Esophagus muscularis mucosa (tissue), 4 donors: Measurements from ENCODE around the gene MYLK. TPM values are rescaled to one million over a fixed set of nuclear protein-coding genes. Genes with fewer than 3 reads are reported as not detected.
A peak's percentile ranks its signal among the peaks of the same experiment; 100 is the strongest.

Source experiments
- DNase-seq: peaks from one replicate; pipeline ENCODE4 v3.0.0-alpha.2; 2017; ENCODE audit errors: extremely low spot score
- H3K27ac ChIP-seq, 4 donors: fragments of 200-600 bp; sonication (generic); replicated peaks in 1 of 4; 1 replicate in 3 of 4; 2 replicates in 1 of 4; pipeline ENCODE4 v1.5.1; 2016 to 2019; ENCODE audit warnings: mild to moderate bottlenecking in 1 of 4
- H3K27me3 ChIP-seq, 4 donors: fragments of 200-600 bp; sonication (generic); one replicate each; pipeline versions ENCODE4 v1.5.1 to v1.6.0; 2016 to 2019
- H3K36me3 ChIP-seq, 4 donors: fragments of 200-600 bp; sonication (generic); one replicate each; pipeline ENCODE4 v1.5.1; 2016 to 2019
- H3K4me1 ChIP-seq, 4 donors: fragments of 200-600 bp; sonication (generic); one replicate each; pipeline ENCODE4 v1.5.1; 2016 to 2019
- H3K4me3 ChIP-seq, 4 donors: fragments of 200-600 bp; sonication (generic); 1 replicate in 2 of 4; 2 replicates in 2 of 4; pipeline ENCODE4 v1.5.1; 2016 to 2019; ENCODE audit warnings: mild to moderate bottlenecking in 4 of 4, moderate library complexity in 1 of 4
- H3K9me3 ChIP-seq, 4 donors: fragments of 200-600 bp; sonication (generic); 1 replicate in 3 of 4; 2 replicates in 1 of 4; pipeline ENCODE4 v1.5.1; 2016 to 2019
- CTCF ChIP-seq, 3 experiments: fragments of 200-600 bp in 2 of 3; fragments of 450-650 bp in 1 of 3; sonication (generic) in 2 of 3; IDR thresholded peaks; one replicate each; pipeline ENCODE4 v1.5.1; 2017 to 2019; ENCODE audit warnings: antibody characterized with exemption in 3 of 3, mild to moderate bottlenecking in 2 of 3, moderate library complexity in 1 of 3
- EP300 ChIP-seq: sonication (generic); formaldehyde crosslinking; IDR thresholded peaks from one replicate; pipeline ENCODE4 v1.6.1; 2017; ENCODE audit warnings: antibody characterized with exemption
- POLR2A ChIP-seq: fragments of 450-650 bp; IDR thresholded peaks from one replicate; pipeline ENCODE4 v1.6.1; 2017; ENCODE audit warnings: antibody characterized with exemption, moderate library complexity, mild to moderate bottlenecking, low read depth
- POLR2AphosphoS5 ChIP-seq, 2 donors: sonication (generic); formaldehyde crosslinking; IDR thresholded peaks; one replicate each; pipeline ENCODE4 v1.6.1; 2017; ENCODE audit warnings: antibody characterized with exemption in 2 of 2
- WGBS: methylation state at CpG from one replicate; pipeline ENCODE4 v1.1.5; 2018; 5-methylcytosine and 5-hydroxymethylcytosine counted together
- intact Hi-C: fragments of 100-400 bp; cut with DNase I; formaldehyde crosslinking; loops from one replicate; pipeline ENCODE4 v1.15.1; 2023
- total RNA-seq, 4 donors: library from RNA; depleted of rRNA; stranded (reverse); fragments of >200 nt; gene quantifications; one replicate each; pipeline versions ENCODE4 v1.1.0 to v1.2.1, GENCODE V29; 2016

Gene MYLK
- total RNA-seq, 4 donors from 2014 or later: 1,983 to 3,208 (median 2,554) TPM

GRCh38 chr3:123831420-123831819 is 52.7 kb downstream of the MYLK start:
- H3K4me1 ChIP-seq: peaks cover 0 to 16% (median 12%) of the 10 kb centered on the region in 4 donors
- H3K27ac ChIP-seq: peak overlapping the region in 3 of 4 donors; percentile 22 to 60 (median 41)
- intact Hi-C loops: no loop called here
- no peak for DNase-seq
- H3K4me3 ChIP-seq: no peak overlapping the region
- H3K9me3 ChIP-seq: peaks cover 0 to 21% (median 14%) of the 10 kb centered on the region in 4 donors
- no peaks in the 10 kb centered on the region for H3K36me3 ChIP-seq
- WGBS: 44% methylated on average over 5 of the region's 7 CpGs
- H3K27me3 ChIP-seq: no peaks in the 10 kb centered on the region
- TF ChIP-seq POLR2A: no peak
- no peak for TF ChIP-seq POLR2AphosphoS5 (IDR thresholded peaks at IDR 0.05)
- TF ChIP-seq CTCF (IDR thresholded peaks at IDR 0.05): no peak
- TF ChIP-seq EP300: no peak

- DNase-seq: peak; percentile 14
Measured at GRCh38 chr3:123821920-123822319, 62.2 kb downstream of the MYLK start.

GRCh38 chr3:123819949-123820348 is 64.2 kb downstream of the MYLK start:
- Histone ChIP-seq H3K27me3 (no peaks in the 10 kb centered on the region), H3K4me3 (no peak overlapping the region), H3K36me3 (no peaks in the 10 kb centered on the region), H3K27ac (no peak overlapping the region), H3K9me3 (no peaks in the 10 kb centered on the region), H3K4me1 (peaks cover 3 to 28% (median 21%) of the 10 kb centered on the region in 4 donors)
- no peak for TF ChIP-seq EP300
- no peak for TF ChIP-seq POLR2AphosphoS5 (IDR thresholded peaks at IDR 0.05)
- TF ChIP-seq CTCF (IDR thresholded peaks at IDR 0.05): no peak
- no peak for TF ChIP-seq POLR2A
- peak; percentile 39 for DNase-seq
- intact Hi-C loops: no loop called here
- 97% methylated on average over 1 of the region's 1 CpG for WGBS

More at GRCh38 chr3:123821920-123822319, 62.2 kb downstream of the MYLK start:
- H3K4me3 ChIP-seq: no peak overlapping the region
- no peak overlapping the region for H3K27ac ChIP-seq
- peaks cover 0 to 9% (median 4%) of the 10 kb centered on the region in 4 donors for H3K9me3 ChIP-seq
- peaks cover 3 to 19% (median 12%) of the 10 kb centered on the region in 4 donors for H3K4me1 ChIP-seq
- 75% methylated on average over 1 of the region's 1 CpG for WGBS
- intact Hi-C loops: no loop called here
- no peaks in the 10 kb centered on the region for H3K27me3 ChIP-seq
- TF ChIP-seq POLR2AphosphoS5 (IDR thresholded peaks at IDR 0.05) (no peak), CTCF (IDR thresholded peaks at IDR 0.05) (no peak), POLR2A (no peak), EP300 (no peak)
- H3K36me3 ChIP-seq: no peaks in the 10 kb centered on the region

GRCh38 chr3:123818921-123819429 is 65.2 kb downstream of the MYLK start:
- Histone ChIP-seq H3K27ac (no peak overlapping the region), H3K36me3 (no peaks in the 10 kb centered on the region), H3K4me1 (peaks cover 3 to 28% (median 23%) of the 10 kb centered on the region in 4 donors), H3K27me3 (no peaks in the 10 kb centered on the region), H3K9me3 (no peaks in the 10 kb centered on the region), H3K4me3 (no peak overlapping the region)
- WGBS: 67% methylated on average over 2 of the region's 2 CpGs
- TF ChIP-seq POLR2A (no peak), CTCF (IDR thresholded peaks at IDR 0.05) (no peak), POLR2AphosphoS5 (IDR thresholded peaks at IDR 0.05) (no peak), EP300 (no peak)
- peak; percentile 80 for DNase-seq
- intact Hi-C loops: no loop called here
